ENCODE data around the gene CD38.

GRCh38 chr4:15797320-15797719 is 19.2 kb downstream of the CD38 start:
- TF ChIP-seq CTCF (IDR thresholded peaks at IDR 0.05), result no peak
- TF ChIP-seq POLR2AphosphoS5 (IDR thresholded peaks at IDR 0.05), result no peak
